IMR-90 (cell line): ENCODE results near the gene LRRC75B. TPM values are rescaled to one million over a fixed set of nuclear protein-coding genes. Genes with fewer than 3 reads are reported as not detected.

Experiments
- ATAC-seq: fragments of 200-7000 bp; cut with Tn5 transposase; 2 replicates; pipeline ENCODE4 v1.9.1; 2020; ENCODE audit warnings: low read depth, mild to moderate bottlenecking, moderate library complexity
- BruUV-seq: library from RNA; stranded (reverse); fragments of 400-500 nt; replicated peaks from 2 replicates; lab custom pipeline; 2021; lab: Mats Ljungman, UMichigan
- CTCF ChIA-PET: fragments of 300-600 bp; formaldehyde crosslinking; extraction: SDS; loops from one replicate; lab custom pipeline; 2021; ENCODE audit warnings: antibody characterized with exemption; lab: Yijun Ruan, JAX
- POLR2A ChIA-PET: fragments of 300-600 bp; sonication (Branson Sonifier 250); formaldehyde crosslinking; loops from one replicate; lab custom pipeline; 2022; ENCODE audit warnings: antibody characterized with exemption; ENCODE audit not compliant: unreplicated experiment; lab: Charles Lee
- DNase-seq: peaks from one replicate; pipeline ENCODE4 v3.0.0; 2013
- H2AFZ ChIP-seq: replicated peaks from 2 replicates; pipeline ENCODE3; 2013; ENCODE audit warnings: low read length, mild to moderate bottlenecking; ENCODE audit not compliant: poor library complexity
- H2AK5ac ChIP-seq: 2 replicates; pipeline ENCODE4 v1.6.1; 2013; ENCODE audit warnings: low read depth, low read length, inconsistent platforms
- H2AK9ac ChIP-seq: replicated peaks from 2 replicates; pipeline ENCODE3; 2013; ENCODE audit warnings: mild to moderate bottlenecking, low read depth, low read length, moderate library complexity; ENCODE audit not compliant: poor library complexity
- H2BK120ac ChIP-seq: 2 replicates; pipeline ENCODE4 v1.6.1; 2013; ENCODE audit warnings: low read depth, low read length, inconsistent platforms
- H2BK15ac ChIP-seq: 3 replicates; pipeline ENCODE4 v1.6.1; 2013; ENCODE audit warnings: low read depth, low read length, inconsistent platforms
- H2BK20ac ChIP-seq: 2 replicates; pipeline ENCODE4 v1.6.1; 2013; ENCODE audit warnings: low read depth, mild to moderate bottlenecking, inconsistent platforms, low read length, moderate library complexity
- H2BK5ac ChIP-seq: 2 replicates; pipeline ENCODE4 v1.6.1; 2013; ENCODE audit warnings: mild to moderate bottlenecking, low read depth, low read length, inconsistent platforms; ENCODE audit not compliant: poor library complexity, severe bottlenecking
- H3K14ac ChIP-seq: replicated peaks from 2 replicates; pipeline ENCODE4 v1.6.1; 2013; ENCODE audit warnings: low read depth, low read length, inconsistent platforms
- H3K18ac ChIP-seq: 2 replicates; pipeline ENCODE4 v1.6.1; 2013; ENCODE audit warnings: low read depth, low read length, control low read depth
- H3K23ac ChIP-seq: 2 replicates; pipeline ENCODE4 v1.6.1; 2013; ENCODE audit warnings: low read depth, low read length, inconsistent platforms
- H3K27ac ChIP-seq: 2 replicates; pipeline ENCODE4 v1.5.1; 2013; ENCODE audit warnings: mild to moderate bottlenecking, control low read depth, low read length; ENCODE audit not compliant: insufficient read depth
- H3K27me3 ChIP-seq: 2 replicates; pipeline ENCODE4 v1.6.1; 2013; ENCODE audit warnings: low read length; ENCODE audit not compliant: control insufficient read depth, insufficient read depth
- H3K36me3 ChIP-seq: 2 replicates; pipeline ENCODE4 v1.6.1; 2013; ENCODE audit warnings: low read length, mixed read lengths; ENCODE audit not compliant: control insufficient read depth, insufficient read depth
- H3K4ac ChIP-seq: 2 replicates; pipeline ENCODE4 v1.6.1; 2013; ENCODE audit warnings: low read depth, low read length, inconsistent platforms
- H3K4me1 ChIP-seq: 2 replicates; pipeline ENCODE4 v1.6.1; 2013; ENCODE audit warnings: low read length, mixed read lengths; ENCODE audit not compliant: control insufficient read depth, insufficient read depth
- H3K4me2 ChIP-seq: 2 replicates; pipeline ENCODE4 v1.6.1; 2013; ENCODE audit warnings: low read depth, mild to moderate bottlenecking, control low read depth, low read length, moderate library complexity
- H3K4me3 ChIP-seq: 2 replicates; pipeline ENCODE4 v1.5.1; 2013; ENCODE audit warnings: low read depth, mild to moderate bottlenecking, control low read depth, low read length, moderate library complexity; ENCODE audit not compliant: insufficient read depth
- H3K56ac ChIP-seq: 2 replicates; pipeline ENCODE4 v1.6.1; 2013; ENCODE audit warnings: low read length, inconsistent platforms; ENCODE audit not compliant: insufficient read depth; ENCODE audit errors: extremely low read depth
- H3K79me1 ChIP-seq, 2 experiments: 2 replicates each; pipeline ENCODE4 v1.6.1; 2013; ENCODE audit warnings: low read length in 2 of 2, inconsistent platforms in 1 of 2, low read depth in 1 of 2
- H3K9ac ChIP-seq: 2 replicates; pipeline ENCODE4 v1.6.1; 2013; ENCODE audit warnings: low read depth, low read length, control low read depth
- H3K9me1 ChIP-seq: 2 replicates; pipeline ENCODE4 v1.6.1; 2013; ENCODE audit warnings: low read length, inconsistent platforms; ENCODE audit not compliant: insufficient read depth
- H3K9me3 ChIP-seq: 2 replicates; pipeline ENCODE4 v1.6.1; 2013; ENCODE audit warnings: low read length; ENCODE audit not compliant: control insufficient read depth, insufficient read depth
- H4K20me1 ChIP-seq: 2 replicates; pipeline ENCODE4 v1.6.1; 2013; ENCODE audit warnings: low read length, inconsistent platforms; ENCODE audit not compliant: insufficient read depth
- H4K5ac ChIP-seq: 2 replicates; pipeline ENCODE4 v1.6.1; 2013; ENCODE audit warnings: mild to moderate bottlenecking, low read depth, low read length, control low read depth
- H4K8ac ChIP-seq, 2 experiments: 2 replicates each; pipeline ENCODE4 v1.6.1; 2013; ENCODE audit warnings: low read depth in 2 of 2, low read length in 2 of 2, control low read depth in 1 of 2, inconsistent platforms in 1 of 2
- H4K91ac ChIP-seq: 2 replicates; pipeline ENCODE4 v1.6.1; 2013; ENCODE audit warnings: low read depth, low read length, inconsistent platforms; ENCODE audit not compliant: insufficient read depth
- BHLHE40 ChIP-seq: fragments of 150-350 bp; IDR thresholded peaks from 2 replicates; pipeline ENCODE4 v1.6.1; 2016; ENCODE audit warnings: mild to moderate bottlenecking, low read depth, low read length
- CEBPB ChIP-seq: IDR thresholded peaks from 2 replicates; pipeline ENCODE4 v1.6.1; 2012; ENCODE audit warnings: low read depth, low read length, improper control_type of control experiment
- CHD1 ChIP-seq: IDR thresholded peaks from 2 replicates; pipeline ENCODE4 v1.6.1; 2012; ENCODE audit warnings: low read depth, low read length, improper control_type of control experiment
- FOS ChIP-seq: fragments of 150-350 bp; IDR thresholded peaks from 2 replicates; pipeline ENCODE4 v1.6.1; 2016; ENCODE audit warnings: low read depth, low read length
- MAFK ChIP-seq: IDR thresholded peaks from 2 replicates; pipeline ENCODE4 v1.6.1; 2012; ENCODE audit warnings: low read depth, low read length, improper control_type of control experiment
- MAZ ChIP-seq: IDR thresholded peaks from 2 replicates; pipeline ENCODE4 v1.6.1; 2012; ENCODE audit warnings: low read depth, mild to moderate bottlenecking, low read length, improper control_type of control experiment, moderate library complexity, borderline replicate concordance
- MXI1 ChIP-seq: IDR thresholded peaks from 2 replicates; pipeline ENCODE4 v1.6.1; 2012; ENCODE audit warnings: low read depth, mild to moderate bottlenecking, low read length, moderate library complexity, borderline replicate concordance
- NFE2L2 ChIP-seq: fragments of 150-350 bp; IDR thresholded peaks from 2 replicates; pipeline ENCODE4 v1.6.1; 2016; ENCODE audit warnings: low read depth, mild to moderate bottlenecking, low read length
- POLR2A ChIP-seq: IDR thresholded peaks from 2 replicates; pipeline ENCODE4 v1.6.1; 2012; ENCODE audit warnings: mild to moderate bottlenecking, low read depth, low read length
- RAD21 ChIP-seq: IDR thresholded peaks from 2 replicates; pipeline ENCODE4 v1.6.1; 2012; ENCODE audit warnings: low read length, improper control_type of control experiment
- RCOR1 ChIP-seq: IDR thresholded peaks from 2 replicates; pipeline ENCODE4 v1.6.1; 2012; ENCODE audit warnings: mild to moderate bottlenecking, low read length, improper control_type of control experiment; ENCODE audit not compliant: insufficient replicate concordance
- RFX5 ChIP-seq: IDR thresholded peaks from 2 replicates; pipeline ENCODE4 v1.8.0; 2012; ENCODE audit warnings: low read depth, mild to moderate bottlenecking, low read length, moderate library complexity
- SMC3 ChIP-seq: fragments of 150-350 bp; IDR thresholded peaks from 2 replicates; pipeline ENCODE4 v1.6.1; 2016; ENCODE audit warnings: low read depth, mild to moderate bottlenecking, antibody characterized with exemption, low read length, moderate library complexity
- WGBS, 2 experiments: methylation state at CpG; one replicate each; pipeline versions ENCODE4 v1.1.5 to v1.1.7; 2013; ENCODE audit warnings: missing lambda C conversion rate in 2 of 2; ENCODE audit not compliant: insufficient read length in 1 of 2; ENCODE audit errors: extremely low coverage in 2 of 2; 5-methylcytosine and 5-hydroxymethylcytosine counted together
- dilution Hi-C: fragments of 300-500 bp; cut with HindIII; formaldehyde crosslinking; loops from one replicate; pipeline ENCODE4 v1.14.3; 2018; ENCODE audit warnings: low sequenced_read_pairs; ENCODE audit not compliant: unreplicated experiment
- in situ Hi-C: fragments of 300-500 bp; cut with MboI; formaldehyde crosslinking; loops from 3 replicates; pipeline ENCODE4 v1.14.3; 2019; ENCODE audit warnings: low sequenced_read_pairs, inconsistent platforms, mixed read lengths
- intact Hi-C: fragments of 100-400 bp; cut with micrococcal nuclease; formaldehyde crosslinking; loops from 2 replicates; pipeline ENCODE4 v1.10.0; 2022
- polyA plus RNA-seq, 3 experiments: library from polyadenylated mRNA; depleted of rRNA; stranded (reverse); fragments of >200 nt; gene quantifications; 2 replicates each; pipeline ENCODE4 v1.2.3, GENCODE V29; 2012; ENCODE audit warnings: low replicate concordance in 1 of 3
- total RNA-seq: library from RNA; depleted of rRNA; stranded (reverse); fragments of >200 nt; gene quantifications from 2 replicates; pipeline ENCODE4 v1.2.3, GENCODE V29; 2012
- TF ChIP-seq, protein P1 (sequence below): fragments of 150-350 bp; IDR thresholded peaks from 2 replicates; pipeline ENCODE4 v1.6.1; 2017; ENCODE audit warnings: mild to moderate bottlenecking, antibody characterized with exemption, low read length, low read depth
- TF ChIP-seq, protein P2 (sequence below): conservative IDR thresholded peaks from 2 replicates; pipeline ENCODE4 v1.5.1; 2012; ENCODE audit warnings: mild to moderate bottlenecking, low read depth, low read length, improper control_type of control experiment
- TF ChIP-seq, protein P3 (sequence below): fragments of 150-350 bp; IDR thresholded peaks from 2 replicates; pipeline ENCODE4 v1.6.1; 2016; ENCODE audit warnings: low read depth, mild to moderate bottlenecking, low read length, moderate library complexity, borderline replicate concordance

LRRC75B gene
- total and polyA plus RNA-seq, 2 of the 4 experiments (the other 2 are of a cell fraction), result 1.6 to 10.7 TPM

DNA sequence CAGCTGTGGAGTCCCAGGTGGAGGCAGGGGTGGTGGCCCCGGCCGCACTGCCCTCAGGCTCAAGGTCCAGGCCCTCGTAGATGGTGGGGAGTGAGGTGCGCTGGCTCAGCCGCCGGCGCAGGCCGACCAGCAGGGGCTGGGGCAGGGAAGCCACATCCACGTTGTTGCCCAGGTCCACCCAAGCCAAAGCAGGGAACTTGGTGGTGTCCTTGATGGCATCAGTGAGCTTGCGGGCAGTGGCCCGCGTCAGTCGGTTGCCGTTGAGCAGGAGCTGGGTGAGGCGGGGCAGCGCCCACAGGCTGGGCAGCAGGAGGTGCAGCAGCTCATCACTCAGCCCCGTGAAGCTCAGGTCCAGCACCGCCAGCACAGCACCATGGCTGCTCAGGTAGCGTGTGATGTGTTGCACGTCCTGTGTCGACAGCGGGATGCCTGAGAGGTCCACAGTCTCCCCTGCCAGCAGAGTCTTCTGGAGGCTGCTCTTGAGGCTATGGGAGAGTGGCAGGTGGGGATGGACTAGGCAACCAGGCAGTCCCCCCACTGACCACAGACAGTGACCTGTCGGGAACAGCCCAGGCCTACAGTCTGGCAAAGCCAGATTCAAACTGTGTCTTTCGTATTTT is 6.8 kb downstream of the LRRC75B start:
- Histone ChIP-seq H4K5ac (no peak overlapping the region), H3K4me1 (peaks cover 14% of the 10 kb centered on the region; the same call in 1 of the 2 replicates), H4K91ac (no peak overlapping the region), H3K79me1 (no peaks in the 10 kb centered on the region), H3K4me2 (no peak overlapping the region), H2AK5ac (no peak overlapping the region), H4K20me1 (no peaks in the 10 kb centered on the region), H2AK9ac (no peak overlapping the region), H3K36me3 (peaks cover 27% of the 10 kb centered on the region; the same call in 1 of the 2 replicates), H3K4ac (no peak overlapping the region), H3K9ac (no peak overlapping the region), H3K27me3 (no peaks in the 10 kb centered on the region), H2AFZ (no peak overlapping the region), H2BK15ac (no peak overlapping the region), H3K9me1 (peaks cover 13% of the 10 kb centered on the region), H3K4me3 (no peak overlapping the region), H2BK20ac (no peak overlapping the region), H4K8ac (no peak overlapping the region), H3K14ac (no peak overlapping the region), H2BK120ac (no peak overlapping the region), H3K23ac (no peak overlapping the region), H2BK5ac (no peak overlapping the region), H3K27ac (no peak overlapping the region), H3K18ac (no peak overlapping the region), H3K56ac (no peak overlapping the region), H3K9me3 (no peaks in the 10 kb centered on the region)
- in situ Hi-C loops (no loop called here), dilution Hi-C loops (no loop called here), intact Hi-C loops (no loop called here)
- ATAC-seq, result no peak
- BruUV-seq, result no TSS peak
- TF ChIP-seq BHLHE40 (no peak), RFX5 (no peak), NFE2L2 (no peak), RCOR1 (no peak), MXI1 (no peak), CHD1 (no peak), POLR2A (no peak), FOS (no peak), MAFK (no peak), CEBPB (no peak), RAD21 (no peak), SMC3 (no peak), MAZ (no peak)
- TF ChIP-seq, protein P1, sequence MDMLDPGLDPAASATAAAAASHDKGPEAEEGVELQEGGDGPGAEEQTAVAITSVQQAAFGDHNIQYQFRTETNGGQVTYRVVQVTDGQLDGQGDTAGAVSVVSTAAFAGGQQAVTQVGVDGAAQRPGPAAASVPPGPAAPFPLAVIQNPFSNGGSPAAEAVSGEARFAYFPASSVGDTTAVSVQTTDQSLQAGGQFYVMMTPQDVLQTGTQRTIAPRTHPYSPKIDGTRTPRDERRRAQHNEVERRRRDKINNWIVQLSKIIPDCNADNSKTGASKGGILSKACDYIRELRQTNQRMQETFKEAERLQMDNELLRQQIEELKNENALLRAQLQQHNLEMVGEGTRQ, result no peak
- TF ChIP-seq, protein P2, sequence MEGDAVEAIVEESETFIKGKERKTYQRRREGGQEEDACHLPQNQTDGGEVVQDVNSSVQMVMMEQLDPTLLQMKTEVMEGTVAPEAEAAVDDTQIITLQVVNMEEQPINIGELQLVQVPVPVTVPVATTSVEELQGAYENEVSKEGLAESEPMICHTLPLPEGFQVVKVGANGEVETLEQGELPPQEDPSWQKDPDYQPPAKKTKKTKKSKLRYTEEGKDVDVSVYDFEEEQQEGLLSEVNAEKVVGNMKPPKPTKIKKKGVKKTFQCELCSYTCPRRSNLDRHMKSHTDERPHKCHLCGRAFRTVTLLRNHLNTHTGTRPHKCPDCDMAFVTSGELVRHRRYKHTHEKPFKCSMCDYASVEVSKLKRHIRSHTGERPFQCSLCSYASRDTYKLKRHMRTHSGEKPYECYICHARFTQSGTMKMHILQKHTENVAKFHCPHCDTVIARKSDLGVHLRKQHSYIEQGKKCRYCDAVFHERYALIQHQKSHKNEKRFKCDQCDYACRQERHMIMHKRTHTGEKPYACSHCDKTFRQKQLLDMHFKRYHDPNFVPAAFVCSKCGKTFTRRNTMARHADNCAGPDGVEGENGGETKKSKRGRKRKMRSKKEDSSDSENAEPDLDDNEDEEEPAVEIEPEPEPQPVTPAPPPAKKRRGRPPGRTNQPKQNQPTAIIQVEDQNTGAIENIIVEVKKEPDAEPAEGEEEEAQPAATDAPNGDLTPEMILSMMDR, result no peak
- TF ChIP-seq, protein P3, sequence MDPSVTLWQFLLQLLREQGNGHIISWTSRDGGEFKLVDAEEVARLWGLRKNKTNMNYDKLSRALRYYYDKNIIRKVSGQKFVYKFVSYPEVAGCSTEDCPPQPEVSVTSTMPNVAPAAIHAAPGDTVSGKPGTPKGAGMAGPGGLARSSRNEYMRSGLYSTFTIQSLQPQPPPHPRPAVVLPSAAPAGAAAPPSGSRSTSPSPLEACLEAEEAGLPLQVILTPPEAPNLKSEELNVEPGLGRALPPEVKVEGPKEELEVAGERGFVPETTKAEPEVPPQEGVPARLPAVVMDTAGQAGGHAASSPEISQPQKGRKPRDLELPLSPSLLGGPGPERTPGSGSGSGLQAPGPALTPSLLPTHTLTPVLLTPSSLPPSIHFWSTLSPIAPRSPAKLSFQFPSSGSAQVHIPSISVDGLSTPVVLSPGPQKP, result no peak
- ChIA-PET POLR2A (no interaction called here), CTCF (no interaction called here)
- 93% methylated on average over 11 of the region's 24 CpGs; no CpG with 5 or more reads in 1 of the 2 experiments for WGBS, 2 experiments
- no peak for DNase-seq
